ENCODE data around the gene NCBP2.

Gene NCBP2

DNA sequence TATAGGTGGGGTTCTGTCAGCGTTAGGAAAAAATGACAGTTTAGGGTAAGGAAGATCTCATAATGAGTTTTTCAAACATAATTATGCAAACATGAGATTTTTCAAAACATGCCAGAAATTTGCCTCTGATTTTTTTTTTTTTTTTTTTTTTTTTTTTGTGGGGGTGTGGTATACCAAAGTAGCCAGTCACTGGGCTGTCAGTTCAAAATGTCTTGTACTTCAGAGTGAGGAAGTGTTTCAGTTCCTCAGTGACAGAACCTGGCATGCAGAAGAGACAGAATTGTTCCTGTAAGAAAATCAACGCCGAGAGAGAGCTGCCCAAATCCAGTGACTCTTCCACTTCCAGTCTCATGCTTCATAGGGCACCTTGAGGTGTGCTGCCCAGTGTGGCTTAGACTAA, 9.7 kb downstream of the NCBP2 start:
- H3K4me3 ChIP-seq (ENCODE audit: low read depth, low read length), result no peak overlapping the region
- no peaks in the 10 kb centered on the region for H3K9me3 ChIP-seq (ENCODE audit: control insufficient read depth, insufficient read depth, low read length)
- peaks cover 92% of the 10 kb centered on the region for H3K36me3 ChIP-seq (ENCODE audit: control insufficient read depth, insufficient read depth, low read length)
- H3K9ac ChIP-seq (ENCODE audit: low read depth, low read length), result no peak overlapping the region
- H3K4me1 ChIP-seq (ENCODE audit: control insufficient read depth, insufficient read depth, low read length), result peaks cover 7% of the 10 kb centered on the region; the same call in 1 of the 2 replicates
- H3K27ac ChIP-seq (ENCODE audit: low read depth, low read length), result no peak overlapping the region
- no peaks in the 10 kb centered on the region for H3K27me3 ChIP-seq (ENCODE audit: control insufficient read depth, insufficient read depth, low read length)

DNA sequence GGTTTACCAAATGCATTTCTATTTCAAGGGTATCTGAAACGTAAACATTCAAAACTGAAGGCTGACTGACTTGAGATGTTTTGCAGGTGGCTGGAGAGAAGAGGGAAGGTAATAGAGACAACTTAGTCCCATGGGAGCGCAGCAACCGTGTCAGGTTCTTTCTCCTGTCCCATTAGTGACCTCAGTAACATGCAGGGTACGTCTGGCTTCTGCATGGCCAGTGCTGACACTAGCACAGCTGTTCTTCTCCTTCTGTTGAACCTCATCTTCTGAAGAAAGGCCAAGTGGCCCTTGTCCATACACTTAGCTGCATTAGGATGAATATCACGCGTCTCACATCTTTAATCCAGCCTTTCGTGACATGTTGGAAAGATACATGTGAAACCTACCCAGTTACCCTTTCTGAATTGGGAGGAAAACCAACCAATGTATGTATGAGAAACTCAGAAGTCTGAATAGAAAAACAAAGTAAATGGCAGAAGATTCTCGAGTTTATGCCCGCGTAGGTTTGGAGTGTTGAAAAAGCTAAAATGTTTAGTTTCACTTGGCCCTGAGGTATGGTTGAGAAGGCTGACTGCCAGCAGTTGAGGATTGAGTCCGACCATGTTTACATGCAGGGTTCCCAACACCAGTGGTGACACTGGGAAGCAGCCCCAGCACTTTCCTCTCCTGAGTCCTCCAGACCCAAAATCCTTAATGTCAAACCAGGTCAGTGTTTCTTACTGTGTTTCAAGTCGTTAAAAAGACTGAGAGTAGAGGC, 10.3 kb downstream of the NCBP2 start:
- H3K4me1 ChIP-seq (ENCODE audit: control insufficient read depth, insufficient read depth, low read length), result peaks cover 7% of the 10 kb centered on the region; the same call in 1 of the 2 replicates
- peaks cover 86% of the 10 kb centered on the region for H3K36me3 ChIP-seq (ENCODE audit: control insufficient read depth, insufficient read depth, low read length)
- no peak overlapping the region for H3K4me3 ChIP-seq (ENCODE audit: low read depth, low read length)
- H3K9me3 ChIP-seq (ENCODE audit: control insufficient read depth, insufficient read depth, low read length), result no peaks in the 10 kb centered on the region
- no peaks in the 10 kb centered on the region for H3K27me3 ChIP-seq (ENCODE audit: control insufficient read depth, insufficient read depth, low read length)
- no peak overlapping the region for H3K27ac ChIP-seq (ENCODE audit: low read depth, low read length)
- no peak overlapping the region for H3K9ac ChIP-seq (ENCODE audit: low read depth, low read length)

DNA sequence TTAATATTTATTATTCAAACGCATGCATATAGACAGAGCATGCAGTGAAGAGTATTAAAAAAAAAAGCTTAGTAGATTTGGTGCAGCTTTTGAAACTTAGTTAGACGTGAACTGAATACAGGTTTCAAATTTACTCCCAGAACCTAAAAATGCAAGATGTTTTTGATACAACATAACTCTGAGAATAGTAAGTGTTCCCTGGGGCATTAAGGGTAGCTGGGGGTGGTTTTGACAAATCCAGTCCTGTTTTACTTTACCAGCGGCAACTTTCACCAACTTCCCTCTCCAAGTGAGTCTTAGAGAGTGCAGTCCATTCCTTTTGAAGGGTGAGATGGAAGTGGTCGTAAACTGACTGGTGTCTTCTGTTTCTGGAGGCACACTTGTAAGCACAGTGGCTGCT, 11.2 kb downstream of the NCBP2 start:
- Histone ChIP-seq H3K27me3 (ENCODE audit: control insufficient read depth, insufficient read depth, low read length) (no peaks in the 10 kb centered on the region), H3K4me1 (ENCODE audit: control insufficient read depth, insufficient read depth, low read length) (peaks cover 7% of the 10 kb centered on the region; the same call in 1 of the 2 replicates), H3K9ac (ENCODE audit: low read depth, low read length) (no peak overlapping the region), H3K9me3 (ENCODE audit: control insufficient read depth, insufficient read depth, low read length) (no peaks in the 10 kb centered on the region), H3K4me3 (ENCODE audit: low read depth, low read length) (no peak overlapping the region), H3K36me3 (ENCODE audit: control insufficient read depth, insufficient read depth, low read length) (peaks cover 78% of the 10 kb centered on the region), H3K27ac (ENCODE audit: low read depth, low read length) (no peak overlapping the region)

DNA sequence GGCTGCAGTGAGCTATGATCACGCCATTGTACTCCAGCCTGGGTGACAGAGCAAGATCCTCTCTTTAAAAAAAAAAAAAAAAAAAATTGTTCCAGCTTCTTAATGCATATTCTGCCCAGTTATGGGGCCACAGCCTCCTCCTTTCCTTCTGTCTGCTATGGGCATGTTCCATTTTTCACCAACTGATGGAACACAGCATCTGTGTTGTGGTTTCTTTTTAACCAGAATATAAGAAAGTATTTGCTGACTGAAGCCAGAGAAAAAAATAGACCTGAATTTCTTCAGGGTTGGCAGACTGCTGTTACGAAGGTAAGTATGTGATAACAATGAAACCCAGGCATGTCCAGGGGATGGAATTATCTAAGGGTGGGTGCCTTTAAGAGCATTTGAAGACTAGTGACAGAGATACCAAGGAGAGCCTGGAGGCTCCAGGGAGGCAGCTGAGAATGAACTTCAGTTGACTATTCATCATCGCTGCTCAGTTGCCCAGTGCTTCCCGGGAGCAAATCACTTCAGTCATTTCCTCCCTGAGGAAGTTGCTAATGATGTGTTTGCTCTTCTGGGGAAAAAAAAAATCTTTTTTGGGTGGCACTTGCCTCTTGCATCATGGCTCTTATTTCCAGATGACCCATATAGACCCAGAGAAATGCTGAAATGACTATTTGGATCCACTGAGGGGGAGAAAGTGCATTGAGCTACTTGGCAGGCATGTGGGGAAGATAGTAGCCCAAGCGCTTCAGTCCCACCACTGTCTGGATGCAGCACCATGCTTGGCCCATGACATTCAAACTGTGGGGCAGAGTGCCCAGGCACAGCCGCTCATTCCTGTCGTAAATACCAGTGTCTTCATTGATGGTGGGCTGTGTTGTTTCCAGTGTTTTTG, 14.5 kb downstream of the NCBP2 start:
- peaks cover 50% of the 10 kb centered on the region for H3K36me3 ChIP-seq (ENCODE audit: control insufficient read depth, insufficient read depth, low read length)
- H3K27ac ChIP-seq (ENCODE audit: low read depth, low read length), result no peak overlapping the region
- no peak overlapping the region for H3K4me3 ChIP-seq (ENCODE audit: low read depth, low read length)
- no peaks in the 10 kb centered on the region for H3K27me3 ChIP-seq (ENCODE audit: control insufficient read depth, insufficient read depth, low read length)
- no peak overlapping the region for H3K9ac ChIP-seq (ENCODE audit: low read depth, low read length)
- H3K4me1 ChIP-seq (ENCODE audit: control insufficient read depth, insufficient read depth, low read length), result peaks cover 7% of the 10 kb centered on the region; the same call in 1 of the 2 replicates
- H3K9me3 ChIP-seq (ENCODE audit: control insufficient read depth, insufficient read depth, low read length), result no peaks in the 10 kb centered on the region

DNA sequence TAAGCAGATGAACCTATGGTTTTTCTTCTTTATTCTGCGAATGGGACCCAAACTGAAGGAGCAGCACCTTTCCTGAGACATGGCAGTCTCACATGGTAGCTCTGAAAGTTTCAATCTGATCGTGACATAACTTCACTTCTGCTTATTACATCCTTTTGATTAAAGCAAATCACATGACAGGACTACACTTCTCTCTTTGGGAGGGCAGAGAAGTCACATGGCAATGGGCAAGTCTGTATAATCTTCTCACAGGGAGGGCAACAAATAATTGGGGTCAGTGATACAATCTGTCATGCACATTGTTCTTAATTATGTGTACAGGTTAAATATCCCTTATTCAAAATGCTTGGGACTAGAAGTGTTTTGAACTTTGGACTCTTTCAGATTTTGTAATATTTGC, 21.6 kb downstream of the NCBP2 start:
- Histone ChIP-seq H3K27ac (ENCODE audit: low read depth, low read length) (no peak overlapping the region), H3K36me3 (ENCODE audit: control insufficient read depth, insufficient read depth, low read length) (peaks cover 15% of the 10 kb centered on the region), H3K27me3 (ENCODE audit: control insufficient read depth, insufficient read depth, low read length) (no peaks in the 10 kb centered on the region), H3K4me1 (ENCODE audit: control insufficient read depth, insufficient read depth, low read length) (no peaks in the 10 kb centered on the region), H3K9ac (ENCODE audit: low read depth, low read length) (no peak overlapping the region), H3K4me3 (ENCODE audit: low read depth, low read length) (no peak overlapping the region), H3K9me3 (ENCODE audit: control insufficient read depth, insufficient read depth, low read length) (no peaks in the 10 kb centered on the region)

DNA sequence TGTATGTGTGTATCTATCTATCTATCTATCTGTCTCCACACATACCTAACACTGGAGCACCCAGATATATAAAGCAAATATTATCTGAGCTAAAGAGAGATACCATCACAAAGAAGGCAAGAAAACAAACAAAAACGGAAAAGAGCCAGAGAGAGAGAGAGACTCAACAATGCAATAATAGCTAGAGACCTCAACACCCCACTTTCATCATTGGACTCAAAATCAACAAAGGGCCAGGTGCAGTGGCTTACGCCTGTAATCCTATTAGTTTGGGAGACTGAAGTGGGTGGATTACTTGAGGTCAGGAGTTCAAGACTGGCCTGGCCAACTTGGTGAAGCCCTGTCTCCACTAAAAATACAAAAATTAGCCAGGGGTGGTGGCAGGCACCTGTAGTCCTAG, 23.4 kb downstream of the NCBP2 start:
- H3K27me3 ChIP-seq (ENCODE audit: control insufficient read depth, insufficient read depth, low read length), result no peaks in the 10 kb centered on the region
- H3K9ac ChIP-seq (ENCODE audit: low read depth, low read length), result no peak overlapping the region
- no peaks in the 10 kb centered on the region for H3K9me3 ChIP-seq (ENCODE audit: control insufficient read depth, insufficient read depth, low read length)
- H3K27ac ChIP-seq (ENCODE audit: low read depth, low read length), result no peak overlapping the region
- no peaks in the 10 kb centered on the region for H3K4me1 ChIP-seq (ENCODE audit: control insufficient read depth, insufficient read depth, low read length)
- H3K36me3 ChIP-seq (ENCODE audit: control insufficient read depth, insufficient read depth, low read length), result peaks cover 18% of the 10 kb centered on the region
- H3K4me3 ChIP-seq (ENCODE audit: low read depth, low read length), result no peak overlapping the region

DNA sequence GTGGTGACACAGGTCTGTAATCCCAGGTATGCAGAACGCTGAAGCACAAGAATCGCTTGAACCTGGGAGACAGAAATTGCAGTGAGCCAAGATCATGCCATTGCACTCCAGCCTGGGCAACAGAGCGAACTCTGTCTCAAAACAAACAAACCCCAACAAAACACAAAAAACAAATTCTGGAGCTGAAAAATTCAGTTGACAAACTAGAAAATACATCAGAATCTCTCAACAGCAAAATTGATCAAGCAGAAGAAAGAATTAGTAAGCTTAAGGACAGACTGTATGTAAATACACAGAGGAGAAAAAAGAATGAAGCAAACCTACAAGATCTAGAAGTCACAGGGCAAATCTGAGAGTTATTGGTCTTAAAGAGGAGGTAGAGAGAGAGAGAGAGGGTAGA, 25.3 kb downstream of the NCBP2 start:
- Histone ChIP-seq H3K9me3 (ENCODE audit: control insufficient read depth, insufficient read depth, low read length) (no peaks in the 10 kb centered on the region), H3K36me3 (ENCODE audit: control insufficient read depth, insufficient read depth, low read length) (peaks cover 11% of the 10 kb centered on the region; the same call in 1 of the 2 replicates), H3K9ac (ENCODE audit: low read depth, low read length) (no peak overlapping the region)

DNA sequence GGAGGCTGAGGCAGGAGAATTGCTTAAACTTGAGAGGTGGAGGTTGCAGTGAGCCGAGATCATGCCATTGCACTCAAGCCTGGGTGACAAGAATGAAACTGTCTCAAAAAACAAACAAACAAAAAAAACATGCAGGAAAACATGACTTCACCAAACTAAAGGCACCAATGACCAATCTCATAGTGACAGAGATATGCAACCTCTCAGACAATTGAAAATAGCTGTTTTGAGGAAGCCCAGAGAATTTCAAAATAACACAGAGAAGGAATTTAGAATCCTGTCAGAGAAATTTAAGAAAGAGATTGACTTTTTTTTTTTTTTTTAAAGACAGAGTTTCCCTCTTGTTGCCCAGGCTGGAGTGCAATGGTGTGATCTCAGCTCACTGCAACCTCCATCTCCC, 26.1 kb downstream of the NCBP2 start:
- Histone ChIP-seq H3K9ac (ENCODE audit: low read depth, low read length) (no peak overlapping the region), H3K4me3 (ENCODE audit: low read depth, low read length) (no peak overlapping the region), H3K27me3 (ENCODE audit: control insufficient read depth, insufficient read depth, low read length) (no peaks in the 10 kb centered on the region), H3K4me1 (ENCODE audit: control insufficient read depth, insufficient read depth, low read length) (no peaks in the 10 kb centered on the region), H3K36me3 (ENCODE audit: control insufficient read depth, insufficient read depth, low read length) (peaks cover 7% of the 10 kb centered on the region; the same call in 1 of the 2 replicates), H3K9me3 (ENCODE audit: control insufficient read depth, insufficient read depth, low read length) (no peaks in the 10 kb centered on the region), H3K27ac (ENCODE audit: low read depth, low read length) (no peak overlapping the region)

More for the DNA sequence above, 25.3 kb downstream of the NCBP2 start:
- no peaks in the 10 kb centered on the region for H3K27me3 ChIP-seq (ENCODE audit: control insufficient read depth, insufficient read depth, low read length)
- H3K4me1 ChIP-seq (ENCODE audit: control insufficient read depth, insufficient read depth, low read length), result no peaks in the 10 kb centered on the region
- no peak overlapping the region for H3K27ac ChIP-seq (ENCODE audit: low read depth, low read length)
- H3K4me3 ChIP-seq (ENCODE audit: low read depth, low read length), result no peak overlapping the region

DNA sequence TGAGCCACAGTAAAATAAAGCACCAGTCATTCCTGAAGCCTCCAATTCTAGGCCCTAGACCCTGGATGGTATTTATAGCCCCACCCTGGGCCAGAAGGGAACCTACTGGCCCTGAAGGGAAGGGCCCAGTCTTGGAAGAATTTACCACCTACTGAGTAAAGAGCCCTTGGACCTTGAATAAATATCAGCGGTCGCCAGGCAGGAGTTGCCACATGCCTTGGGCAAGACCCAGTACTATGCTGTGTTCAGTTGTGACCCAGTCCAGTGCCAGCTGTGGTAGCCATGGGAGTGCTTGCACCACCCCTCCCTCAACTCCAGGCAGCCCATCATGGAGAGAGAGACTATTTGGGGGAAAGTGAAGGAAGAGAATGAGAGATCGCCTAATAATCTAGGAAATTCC, 27.0 kb downstream of the NCBP2 start:
- peaks cover 3% of the 10 kb centered on the region; the same call in 1 of the 2 replicates for H3K36me3 ChIP-seq (ENCODE audit: control insufficient read depth, insufficient read depth, low read length)

DNA sequence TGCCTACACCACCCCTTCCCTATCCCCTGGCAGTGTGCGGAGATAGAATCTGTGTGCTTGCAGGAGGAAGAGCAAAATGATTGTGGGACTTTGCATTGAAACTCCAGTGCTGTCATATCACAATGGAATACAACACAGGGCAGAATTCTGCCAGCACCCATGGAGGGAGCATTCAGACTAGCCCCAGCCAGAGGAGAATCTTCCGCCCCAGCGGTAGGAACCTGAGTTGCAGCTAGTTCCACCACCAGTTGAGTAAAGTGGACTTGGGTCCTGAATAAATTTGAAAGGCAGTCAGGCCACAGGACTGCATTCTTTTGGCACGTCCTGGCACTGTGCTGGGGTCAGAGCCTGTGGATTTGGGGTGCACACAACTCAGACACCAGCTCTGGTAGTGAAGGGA, 27.5 kb downstream of the NCBP2 start:
- peaks cover 3% of the 10 kb centered on the region; the same call in 1 of the 2 replicates for H3K36me3 ChIP-seq (ENCODE audit: control insufficient read depth, insufficient read depth, low read length)
- no peaks in the 10 kb centered on the region for H3K9me3 ChIP-seq (ENCODE audit: control insufficient read depth, insufficient read depth, low read length)
- no peak overlapping the region for H3K4me3 ChIP-seq (ENCODE audit: low read depth, low read length)
- H3K27me3 ChIP-seq (ENCODE audit: control insufficient read depth, insufficient read depth, low read length), result no peaks in the 10 kb centered on the region
- H3K4me1 ChIP-seq (ENCODE audit: control insufficient read depth, insufficient read depth, low read length), result no peaks in the 10 kb centered on the region
- no peak overlapping the region for H3K9ac ChIP-seq (ENCODE audit: low read depth, low read length)
- H3K27ac ChIP-seq (ENCODE audit: low read depth, low read length), result no peak overlapping the region

More for the DNA sequence above, 27.0 kb downstream of the NCBP2 start:
- Histone ChIP-seq H3K4me3 (ENCODE audit: low read depth, low read length) (no peak overlapping the region), H3K4me1 (ENCODE audit: control insufficient read depth, insufficient read depth, low read length) (no peaks in the 10 kb centered on the region), H3K27me3 (ENCODE audit: control insufficient read depth, insufficient read depth, low read length) (no peaks in the 10 kb centered on the region), H3K9me3 (ENCODE audit: control insufficient read depth, insufficient read depth, low read length) (no peaks in the 10 kb centered on the region), H3K27ac (ENCODE audit: low read depth, low read length) (no peak overlapping the region), H3K9ac (ENCODE audit: low read depth, low read length) (no peak overlapping the region)

DNA sequence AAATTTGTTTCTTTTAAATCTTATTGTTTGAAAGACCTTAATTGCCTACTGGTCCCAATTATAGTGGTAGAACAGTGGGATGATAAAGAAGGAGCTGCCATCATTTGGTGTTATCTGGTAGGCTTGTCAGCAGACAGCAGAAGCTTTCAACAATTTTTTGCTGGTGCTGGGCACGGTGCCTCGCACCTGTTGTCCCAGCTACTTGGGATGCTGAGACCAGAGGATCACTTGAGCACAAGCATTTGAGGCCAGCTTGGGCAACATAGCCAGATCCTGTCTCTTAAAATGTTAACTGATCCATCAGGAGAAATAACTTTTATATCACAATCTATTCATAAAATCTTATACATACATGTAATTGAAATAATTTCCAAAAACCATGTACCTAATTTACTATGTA, 38.6 kb downstream of the NCBP2 start:
- peaks cover 75% of the 10 kb centered on the region for H3K36me3 ChIP-seq (ENCODE audit: control insufficient read depth, insufficient read depth, low read length)
- no peaks in the 10 kb centered on the region for H3K4me1 ChIP-seq (ENCODE audit: control insufficient read depth, insufficient read depth, low read length)
- no peak overlapping the region for H3K9ac ChIP-seq (ENCODE audit: low read depth, low read length)
- H3K27me3 ChIP-seq (ENCODE audit: control insufficient read depth, insufficient read depth, low read length), result no peaks in the 10 kb centered on the region
- no peak overlapping the region for H3K4me3 ChIP-seq (ENCODE audit: low read depth, low read length)
- no peak overlapping the region for H3K27ac ChIP-seq (ENCODE audit: low read depth, low read length)
- H3K9me3 ChIP-seq (ENCODE audit: control insufficient read depth, insufficient read depth, low read length), result no peaks in the 10 kb centered on the region

Measured in HUES48 (cell line).